HepG2 (cell line): ENCODE results near the gene LPCAT4. TPM values are rescaled to one million over a fixed set of nuclear protein-coding genes. Genes with fewer than 3 reads are reported as not detected.
"Not testable (repeated sequence)": the region's sequence is repeated elsewhere in the genome, so short reads cannot be mapped to it uniquely, and the experiment has no call there.

Source experiments
- ATAC-seq: fragments of 200-7000 bp; cut with Tn5 transposase; 3 replicates; pipeline ENCODE4 v1.9.1; 2020; ENCODE audit warnings: mild to moderate bottlenecking, moderate library complexity
- BruUV-seq: library from RNA; stranded (reverse); fragments of 400-500 nt; replicated peaks from 2 replicates; lab custom pipeline; 2021; lab: Mats Ljungman, UMichigan
- CTCF ChIA-PET: fragments of 300-600 bp; formaldehyde crosslinking; extraction: SDS; loops from one replicate; lab custom pipeline; 2021; ENCODE audit warnings: low total read pairs, inconsistent platforms, low intra/inter-chr PET ratio; lab: Yijun Ruan, JAX
- POLR2A ChIA-PET: fragments of 350-600 bp; sonication (Branson Sonifier 250); formaldehyde crosslinking; loops from one replicate; lab custom pipeline; 2020; ENCODE audit warnings: antibody characterized with exemption, inconsistent platforms; lab: Yijun Ruan, JAX
- DNase-seq: peaks from one replicate; pipeline ENCODE4 v3.0.0-alpha.2; 2015; ENCODE audit warnings: low spot score
- FAIRE-seq: peaks from 3 replicates; lab custom pipeline; 2011; peaks lifted over from hg19 to GRCh38; lab: Jason Lieb, UNC
- H2AFZ ChIP-seq: one replicate; pipeline ENCODE4 v1.6.1; 2011; ENCODE audit warnings: low read length, inconsistent platforms
- H3K27ac ChIP-seq: fragments of 300-600 bp; 3 replicates; pipeline ENCODE4 v1.8.0; 2011; ENCODE audit warnings: mixed run types, mild to moderate bottlenecking, mixed read lengths, low read length, inconsistent platforms; ENCODE audit not compliant: insufficient read depth; ENCODE audit errors: extremely low read length
- H3K27me3 ChIP-seq, 2 experiments: fragments of 200-600 bp in 1 of 2; 2 replicates in 1 of 2; 3 replicates in 1 of 2; pipeline versions ENCODE4 v1.6.0 to v1.8.0; 2011; ENCODE audit warnings: low read length in 2 of 2, mild to moderate bottlenecking in 2 of 2, moderate library complexity in 2 of 2, inconsistent platforms in 1 of 2; ENCODE audit not compliant: insufficient read depth in 2 of 2, control insufficient read depth in 1 of 2
- H3K36me3 ChIP-seq, 2 experiments: fragments of 200-600 bp in 1 of 2; replicated peaks in 1 of 2; 2 replicates in 1 of 2; 3 replicates in 1 of 2; pipeline versions ENCODE4 v1.5.1 to v1.8.0; 2011; ENCODE audit warnings: low read length in 2 of 2, inconsistent platforms in 1 of 2; ENCODE audit not compliant: insufficient read depth in 2 of 2, control insufficient read depth in 1 of 2
- H3K4me1 ChIP-seq: 2 replicates; pipeline ENCODE4 v1.5.1; 2012; ENCODE audit warnings: low read length, inconsistent platforms; ENCODE audit not compliant: insufficient read depth
- H3K4me2 ChIP-seq: 2 replicates; pipeline ENCODE4 v1.6.0; 2011; ENCODE audit warnings: low read depth, low read length, inconsistent platforms
- H3K4me3 ChIP-seq, 3 experiments: fragments of 200-600 bp in 1 of 3; sonication (generic), shearing (Covaris generic) in 1 of 3; replicated peaks in 1 of 3; 2 replicates each; pipeline ENCODE4 v1.5.1; 2011 to 2016; ENCODE audit warnings: low read length in 3 of 3, inconsistent platforms in 2 of 3, low read depth in 2 of 3, mild to moderate bottlenecking in 2 of 3, control low read depth in 1 of 3, mixed read lengths in 1 of 3; ENCODE audit not compliant: insufficient read depth in 1 of 3
- H3K79me2 ChIP-seq: one replicate; pipeline ENCODE4 v1.6.1; 2011; ENCODE audit warnings: low read length, inconsistent platforms; ENCODE audit not compliant: insufficient read depth
- H3K9ac ChIP-seq: 2 replicates; pipeline ENCODE4 v1.6.0; 2011; ENCODE audit warnings: mild to moderate bottlenecking, low read depth, low read length, inconsistent platforms; ENCODE audit not compliant: insufficient read depth
- H3K9me3 ChIP-seq: 2 replicates; pipeline ENCODE4 v1.5.1; 2012; ENCODE audit warnings: mild to moderate bottlenecking, low read length
- H4K20me1 ChIP-seq: 2 replicates; pipeline ENCODE4 v1.6.0; 2011; ENCODE audit warnings: inconsistent platforms, mild to moderate bottlenecking, low read length, moderate library complexity; ENCODE audit not compliant: insufficient read depth
- ASH2L ChIP-seq: fragments of 300-600, 200-600 bp; sonication (generic); IDR thresholded peaks from 2 replicates; pipeline ENCODE4 v1.7.0; 2017; ENCODE audit warnings: low read depth, mild to moderate bottlenecking, moderate library complexity, mixed read lengths, low read length; ENCODE audit not compliant: insufficient read length
- ZBTB38 ChIP-seq: sonication (generic); formaldehyde crosslinking; IDR thresholded peaks from 2 replicates; pipeline ENCODE4 v1.5.1; 2020; ENCODE audit warnings: mild to moderate bottlenecking, missing genetic modification reagents
- ZNF460 ChIP-seq: sonication (generic); formaldehyde crosslinking; IDR thresholded peaks from 2 replicates; pipeline ENCODE4 v1.5.1; 2020; ENCODE audit warnings: missing genetic modification reagents, mild to moderate bottlenecking, borderline replicate concordance
- ZNF816 ChIP-seq: sonication (generic); formaldehyde crosslinking; IDR thresholded peaks from 2 replicates; pipeline ENCODE4 v1.8.0; 2022; ENCODE audit warnings: missing genetic modification reagents, mild to moderate bottlenecking, borderline replicate concordance
- WGBS: methylation state at CpG from one replicate; pipeline ENCODE4 v1.1.6; 2017; ENCODE audit warnings: low lambda C conversion rate; 5-methylcytosine and 5-hydroxymethylcytosine counted together
- in situ Hi-C: cut with HindIII; loops from 2 replicates; pipeline ENCODE4 v1.10.0; 2017; ENCODE audit warnings: low pct_unique_long_range_greater_than_20kb; ENCODE audit not compliant: extremely low pct_ligation_motif_present
- intact Hi-C: fragments of 100-400 bp; cut with micrococcal nuclease; formaldehyde crosslinking; loops from one replicate; pipeline ENCODE4 v1.10.0; 2022; ENCODE audit not compliant: unreplicated experiment
- polyA plus RNA-seq, 8 experiments: library from polyadenylated mRNA; depleted of rRNA in 3 of 8; stranded (reverse) in 7 of 8; unstranded in 1 of 8; fragments of >200 nt; fragmentation: Illumina TruSeq in 4 of 8; extraction: Trizol in 4 of 8; gene quantifications; 2 replicates each; pipeline versions ENCODE4 v1.2.1 to v1.2.3, GENCODE V29; 2011 to 2016; ENCODE audit warnings: low read depth in 4 of 8, missing spikeins in 1 of 8, mixed read lengths in 1 of 8; ENCODE audit not compliant: insufficient read depth in 1 of 8
- total RNA-seq, 5 experiments: library from RNA; depleted of rRNA; stranded (reverse); fragments of >200 nt; fragmentation: Illumina TruSeq; extraction: Trizol; gene quantifications; 2 replicates each; pipeline ENCODE4 v1.2.3, GENCODE V29; 2016; ENCODE audit warnings: low read depth in 1 of 5
- TF ChIP-seq, protein P1 (sequence below): sonication (generic); formaldehyde crosslinking; IDR thresholded peaks from 2 replicates; pipeline ENCODE4 v1.5.1; 2020; ENCODE audit warnings: mild to moderate bottlenecking, missing genetic modification reagents, borderline replicate concordance
- TF ChIP-seq, protein P2 (sequence below): sonication (generic); formaldehyde crosslinking; IDR thresholded peaks from 2 replicates; pipeline ENCODE4 v1.5.0; 2020; ENCODE audit warnings: mild to moderate bottlenecking, missing genetic modification reagents

The LPCAT4 gene
- total and polyA plus RNA-seq, 2 of the 13 experiments (the other 11 are each of a cell fraction or from before 2014, with no cell fraction given): 8.1 to 57.1 TPM

DNA sequence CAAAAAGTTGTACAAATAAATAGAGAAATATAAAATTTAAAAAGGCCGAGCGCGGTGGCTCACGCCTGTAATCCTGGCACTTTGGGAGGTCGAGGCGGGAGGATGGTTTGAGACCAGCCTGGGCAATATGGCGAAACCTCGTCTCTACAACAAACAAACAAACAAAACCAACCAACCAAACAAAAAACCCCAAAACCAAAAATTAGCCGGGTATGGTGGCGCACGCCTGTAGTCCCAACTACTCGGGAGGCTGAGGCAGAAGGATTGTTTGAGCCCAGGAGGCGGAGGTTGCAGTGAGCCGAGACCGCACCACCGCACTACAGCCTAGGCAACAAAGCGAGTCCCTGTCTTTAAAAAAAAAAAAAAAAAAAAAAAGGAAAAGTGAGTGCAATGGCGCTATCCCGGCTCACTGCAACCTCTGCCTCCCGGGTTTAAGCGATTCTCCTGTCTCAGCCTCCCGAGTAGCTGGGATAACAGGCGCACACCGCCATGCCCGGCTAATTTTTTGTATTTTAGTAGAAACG is 24.7 kb downstream of the LPCAT4 start:
- Histone ChIP-seq H3K4me3 (peak overlapping the region; percentile 89 to 95 (median 93)), H3K79me2 (peaks cover 19% of the 10 kb centered on the region), H3K27ac (peak overlapping the region; percentile 84), H3K4me2 (peak overlapping the region; percentile 75), H3K9ac (peak overlapping the region; percentile 91), H3K4me1 (peaks cover 17% of the 10 kb centered on the region)
- DNase-seq, H3K27me3 ChIP-seq, H3K36me3 ChIP-seq, H2AFZ ChIP-seq, FAIRE-seq, ATAC-seq, in situ Hi-C loops, BruUV-seq, H3K9me3 ChIP-seq, H4K20me1 ChIP-seq: not testable (repeated sequence)
- 29% methylated on average over 26 of the region's 26 CpGs for WGBS
- ChIA-PET POLR2A (interaction anchor here (0.9 to 1.7 kb wide), 6 partner anchors 24 to 646 kb away, joined by 3 to 28 read pairs (median 4); partner anchors contain the start of genes EMC7, KATNBL1, LPCAT4 and PGBD4), CTCF (interaction anchor here (1.7 kb wide), 1 partner anchor 25 kb away, joined by 14 read pairs; the partner anchor contains the start of gene LPCAT4)
- intact Hi-C loops: loop anchor here (2.0 to 10.0 kb wide), 2 partner anchors 23 to 237 kb away; partner anchors contain the start of genes EMC7 and PGBD4
- TF ChIP-seq, protein P1, sequence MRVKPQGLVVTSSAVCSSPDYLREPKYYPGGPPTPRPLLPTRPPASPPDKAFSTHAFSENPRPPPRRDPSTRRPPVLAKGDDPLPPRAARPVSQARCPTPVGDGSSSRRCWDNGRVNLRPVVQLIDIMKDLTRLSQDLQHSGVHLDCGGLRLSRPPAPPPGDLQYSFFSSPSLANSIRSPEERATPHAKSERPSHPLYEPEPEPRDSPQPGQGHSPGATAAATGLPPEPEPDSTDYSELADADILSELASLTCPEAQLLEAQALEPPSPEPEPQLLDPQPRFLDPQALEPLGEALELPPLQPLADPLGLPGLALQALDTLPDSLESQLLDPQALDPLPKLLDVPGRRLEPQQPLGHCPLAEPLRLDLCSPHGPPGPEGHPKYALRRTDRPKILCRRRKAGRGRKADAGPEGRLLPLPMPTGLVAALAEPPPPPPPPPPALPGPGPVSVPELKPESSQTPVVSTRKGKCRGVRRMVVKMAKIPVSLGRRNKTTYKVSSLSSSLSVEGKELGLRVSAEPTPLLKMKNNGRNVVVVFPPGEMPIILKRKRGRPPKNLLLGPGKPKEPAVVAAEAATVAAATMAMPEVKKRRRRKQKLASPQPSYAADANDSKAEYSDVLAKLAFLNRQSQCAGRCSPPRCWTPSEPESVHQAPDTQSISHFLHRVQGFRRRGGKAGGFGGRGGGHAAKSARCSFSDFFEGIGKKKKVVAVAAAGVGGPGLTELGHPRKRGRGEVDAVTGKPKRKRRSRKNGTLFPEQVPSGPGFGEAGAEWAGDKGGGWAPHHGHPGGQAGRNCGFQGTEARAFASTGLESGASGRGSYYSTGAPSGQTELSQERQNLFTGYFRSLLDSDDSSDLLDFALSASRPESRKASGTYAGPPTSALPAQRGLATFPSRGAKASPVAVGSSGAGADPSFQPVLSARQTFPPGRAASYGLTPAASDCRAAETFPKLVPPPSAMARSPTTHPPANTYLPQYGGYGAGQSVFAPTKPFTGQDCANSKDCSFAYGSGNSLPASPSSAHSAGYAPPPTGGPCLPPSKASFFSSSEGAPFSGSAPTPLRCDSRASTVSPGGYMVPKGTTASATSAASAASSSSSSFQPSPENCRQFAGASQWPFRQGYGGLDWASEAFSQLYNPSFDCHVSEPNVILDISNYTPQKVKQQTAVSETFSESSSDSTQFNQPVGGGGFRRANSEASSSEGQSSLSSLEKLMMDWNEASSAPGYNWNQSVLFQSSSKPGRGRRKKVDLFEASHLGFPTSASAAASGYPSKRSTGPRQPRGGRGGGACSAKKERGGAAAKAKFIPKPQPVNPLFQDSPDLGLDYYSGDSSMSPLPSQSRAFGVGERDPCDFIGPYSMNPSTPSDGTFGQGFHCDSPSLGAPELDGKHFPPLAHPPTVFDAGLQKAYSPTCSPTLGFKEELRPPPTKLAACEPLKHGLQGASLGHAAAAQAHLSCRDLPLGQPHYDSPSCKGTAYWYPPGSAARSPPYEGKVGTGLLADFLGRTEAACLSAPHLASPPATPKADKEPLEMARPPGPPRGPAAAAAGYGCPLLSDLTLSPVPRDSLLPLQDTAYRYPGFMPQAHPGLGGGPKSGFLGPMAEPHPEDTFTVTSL (CRISPR knock-in tag): 0 out of 2 replicates have a peak, but pooled peaks have one; percentile 7
- TF ChIP-seq ZNF460 (peak; percentile 76), ZNF816 (CRISPR knock-in tag) (peak; percentile 71; the same call in 1 of the 2 replicates), ASH2L (peak; percentile 11), ZBTB38 (CRISPR knock-in tag) (0 out of 2 replicates have a peak, but pooled peaks have one; percentile 23)
- TF ChIP-seq, protein P2, sequence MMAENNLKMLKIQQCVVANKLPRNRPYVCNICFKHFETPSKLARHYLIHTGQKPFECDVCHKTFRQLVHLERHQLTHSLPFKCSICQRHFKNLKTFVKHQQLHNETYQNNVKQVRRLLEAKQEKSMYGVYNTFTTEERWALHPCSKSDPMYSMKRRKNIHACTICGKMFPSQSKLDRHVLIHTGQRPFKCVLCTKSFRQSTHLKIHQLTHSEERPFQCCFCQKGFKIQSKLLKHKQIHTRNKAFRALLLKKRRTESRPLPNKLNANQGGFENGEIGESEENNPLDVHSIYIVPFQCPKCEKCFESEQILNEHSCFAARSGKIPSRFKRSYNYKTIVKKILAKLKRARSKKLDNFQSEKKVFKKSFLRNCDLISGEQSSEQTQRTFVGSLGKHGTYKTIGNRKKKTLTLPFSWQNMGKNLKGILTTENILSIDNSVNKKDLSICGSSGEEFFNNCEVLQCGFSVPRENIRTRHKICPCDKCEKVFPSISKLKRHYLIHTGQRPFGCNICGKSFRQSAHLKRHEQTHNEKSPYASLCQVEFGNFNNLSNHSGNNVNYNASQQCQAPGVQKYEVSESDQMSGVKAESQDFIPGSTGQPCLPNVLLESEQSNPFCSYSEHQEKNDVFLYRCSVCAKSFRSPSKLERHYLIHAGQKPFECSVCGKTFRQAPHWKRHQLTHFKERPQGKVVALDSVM (CRISPR knock-in tag): peak; percentile 74
